H9 (cell line): Measurements from ENCODE around the gene PUDP. TPM values are rescaled to one million over a fixed set of nuclear protein-coding genes. Genes with fewer than 3 reads are reported as not detected.

Experiments
- DNase-seq: peaks from one replicate; pipeline ENCODE4 v3.0.0-alpha.2; 2017
- H2AFZ ChIP-seq: one replicate; pipeline ENCODE4 v1.6.1; 2013; ENCODE audit warnings: mild to moderate bottlenecking, low read length, control low read depth, moderate library complexity
- H2AK5ac ChIP-seq: 2 replicates; pipeline ENCODE4 v1.6.1; 2013; ENCODE audit warnings: low read length, control low read depth, mixed read lengths; ENCODE audit not compliant: insufficient read length
- H2BK120ac ChIP-seq: one replicate; pipeline ENCODE4 v1.6.1; 2013; ENCODE audit warnings: low read depth, mild to moderate bottlenecking, low read length, control low read depth, inconsistent platforms; ENCODE audit not compliant: poor library complexity, severe bottlenecking
- H2BK12ac ChIP-seq: 2 replicates; pipeline ENCODE4 v1.6.1; 2013; ENCODE audit warnings: low read length, control low read depth, mixed read lengths, low read depth; ENCODE audit not compliant: insufficient read length
- H2BK15ac ChIP-seq: 2 replicates; pipeline ENCODE4 v1.6.1; 2013; ENCODE audit warnings: low read depth, low read length, control low read depth
- H2BK20ac ChIP-seq: one replicate; pipeline ENCODE4 v1.6.1; 2013; ENCODE audit warnings: low read depth, mild to moderate bottlenecking, low read length, control low read depth, inconsistent platforms; ENCODE audit not compliant: poor library complexity, severe bottlenecking
- H2BK5ac ChIP-seq: 2 replicates; pipeline ENCODE4 v1.6.1; 2013; ENCODE audit warnings: low read length, control low read depth, mixed read lengths; ENCODE audit not compliant: insufficient read length
- H3K14ac ChIP-seq: 2 replicates; pipeline ENCODE4 v1.6.1; 2013; ENCODE audit warnings: low read length, control low read depth; ENCODE audit not compliant: insufficient read depth
- H3K18ac ChIP-seq: 2 replicates; pipeline ENCODE4 v1.6.1; 2013; ENCODE audit warnings: low read depth, mild to moderate bottlenecking, mixed read lengths, low read length, control low read depth; ENCODE audit not compliant: insufficient read length
- H3K23ac ChIP-seq: 2 replicates; pipeline ENCODE4 v1.6.1; 2013; ENCODE audit warnings: low read length, control low read depth, mixed read lengths, low read depth; ENCODE audit not compliant: insufficient read length
- H3K23me2 ChIP-seq: 2 replicates; pipeline ENCODE4 v1.6.1; 2013; ENCODE audit warnings: low read depth, mild to moderate bottlenecking, mixed read lengths, low read length, control low read depth; ENCODE audit not compliant: insufficient read length, poor library complexity, severe bottlenecking
- H3K27ac ChIP-seq: 2 replicates; pipeline ENCODE4 v1.5.1; 2013; ENCODE audit warnings: low read length, control low read depth, mixed read lengths, low read depth; ENCODE audit not compliant: insufficient read length
- H3K27me3 ChIP-seq: 2 replicates; pipeline ENCODE4 v1.6.1; 2013; ENCODE audit warnings: low read length, control low read depth, inconsistent platforms; ENCODE audit not compliant: insufficient read depth
- H3K4ac ChIP-seq: 2 replicates; pipeline ENCODE4 v1.6.1; 2013; ENCODE audit warnings: low read depth, mild to moderate bottlenecking, control low read depth, inconsistent platforms, low read length, moderate library complexity
- H3K4me1 ChIP-seq: 2 replicates; pipeline ENCODE4 v1.6.1; 2013; ENCODE audit warnings: low read length, control low read depth, inconsistent platforms; ENCODE audit not compliant: insufficient read depth
- H3K4me2 ChIP-seq: 2 replicates; pipeline ENCODE4 v1.6.1; 2013; ENCODE audit warnings: low read length, control low read depth, mixed read lengths; ENCODE audit not compliant: insufficient read length, insufficient read depth
- H3K56ac ChIP-seq: 2 replicates; pipeline ENCODE4 v1.6.1; 2013; ENCODE audit warnings: low read depth, mild to moderate bottlenecking, mixed read lengths, low read length, control low read depth; ENCODE audit not compliant: insufficient read length
- H3K79me1 ChIP-seq: 2 replicates; pipeline ENCODE4 v1.6.1; 2013; ENCODE audit warnings: low read depth, mild to moderate bottlenecking, moderate library complexity, low read length, control low read depth, inconsistent platforms; ENCODE audit not compliant: insufficient read depth, poor library complexity, severe bottlenecking
- H3K79me2 ChIP-seq: 2 replicates; pipeline ENCODE4 v1.6.1; 2013; ENCODE audit warnings: low read length, control low read depth, inconsistent platforms; ENCODE audit not compliant: insufficient read depth
- H3K9ac ChIP-seq: 2 replicates; pipeline ENCODE4 v1.6.1; 2013; ENCODE audit warnings: low read length, control low read depth, mixed read lengths; ENCODE audit not compliant: insufficient read length; ENCODE audit errors: extremely low read depth
- H3K9me3 ChIP-seq: one replicate; pipeline ENCODE4 v1.6.1; 2013; ENCODE audit warnings: low read depth, low read length, inconsistent platforms; ENCODE audit not compliant: control insufficient read depth
- H3T11ph ChIP-seq: one replicate; pipeline ENCODE4 v1.6.1; 2013; ENCODE audit warnings: mild to moderate bottlenecking, low read length, control low read depth, inconsistent platforms
- H4K20me1 ChIP-seq: one replicate; pipeline ENCODE4 v1.6.1; 2013; ENCODE audit not compliant: control insufficient read depth, insufficient read length, insufficient read depth
- H4K5ac ChIP-seq: 2 replicates; pipeline ENCODE4 v1.6.1; 2013; ENCODE audit warnings: low read depth, mild to moderate bottlenecking, mixed read lengths, low read length, control low read depth; ENCODE audit not compliant: insufficient read length
- H4K8ac ChIP-seq: replicated peaks from 2 replicates; pipeline ENCODE4 v1.6.1; 2013; ENCODE audit warnings: low read length, control low read depth, mixed read lengths, low read depth; ENCODE audit not compliant: insufficient read length
- H4K91ac ChIP-seq: 2 replicates; pipeline ENCODE4 v1.6.1; 2013; ENCODE audit warnings: low read depth, mild to moderate bottlenecking, moderate library complexity, mixed read lengths, low read length, control low read depth; ENCODE audit not compliant: insufficient read length
- H3K27ac Mint-ChIP-seq, 3 experiments: 2 replicates in 2 of 3; 3 replicates in 1 of 3; pipeline ENCODE4 v1.8.0; 2020 to 2021; ENCODE audit warnings: mixed read lengths in 3 of 3, mild to moderate bottlenecking in 1 of 3, moderate library complexity in 1 of 3
- H3K27me3 Mint-ChIP-seq: 2 replicates; pipeline ENCODE4 v1.8.0; 2021; ENCODE audit warnings: low read depth, mild to moderate bottlenecking, moderate library complexity, mixed read lengths
- H3K36me3 Mint-ChIP-seq, 3 experiments: 2 replicates in 2 of 3; 3 replicates in 1 of 3; pipeline ENCODE4 v1.8.0; 2020 to 2021; ENCODE audit warnings: low read depth in 3 of 3, mixed read lengths in 3 of 3; ENCODE audit not compliant: insufficient read depth in 1 of 3
- H3K4me1 Mint-ChIP-seq, 2 experiments: 2 replicates each; pipeline ENCODE4 v1.8.0; 2020; ENCODE audit warnings: mixed read lengths in 2 of 2
- H3K4me3 Mint-ChIP-seq, 2 experiments: 2 replicates in 1 of 2; 3 replicates in 1 of 2; pipeline ENCODE4 v1.8.0; 2020 to 2021; ENCODE audit warnings: mild to moderate bottlenecking in 2 of 2, mixed read lengths in 2 of 2, moderate library complexity in 1 of 2
- H3K9me3 Mint-ChIP-seq, 2 experiments: 2 replicates in 1 of 2; 3 replicates in 1 of 2; pipeline ENCODE4 v1.8.0; 2020; ENCODE audit warnings: mild to moderate bottlenecking in 2 of 2, mixed read lengths in 2 of 2, moderate library complexity in 1 of 2
- CTCF ChIP-seq: fragments of 200-600 bp; sonication (generic); conservative IDR thresholded peaks from 3 replicates; pipeline ENCODE4 v1.8.0; 2021; ENCODE audit warnings: antibody characterized with exemption, mild to moderate bottlenecking
- WGBS: extraction: QIAGEN DNeasy Blood & Tissue Kit; methylation state at CpG from one replicate; pipeline ENCODE4 v1.1.7; 2013; ENCODE audit warnings: missing lambda C conversion rate, low lambda C conversion rate, mixed read lengths; ENCODE audit not compliant: insufficient read length; ENCODE audit errors: extremely low coverage; 5-methylcytosine and 5-hydroxymethylcytosine counted together
- total RNA-seq: library from RNA; stranded (reverse); gene quantifications from 2 replicates; pipeline ENCODE4 v1.2.1, GENCODE V29; 2021

The PUDP gene
- total RNA-seq, 1 experiment from 2014 or later = 46.3 TPM

GRCh38 chrX:7190157-7190556 lies 42.2 kb upstream of the PUDP start:
- Histone ChIP-seq H2BK5ac (no peak overlapping the region), H2BK120ac (no peak overlapping the region), H3K56ac (no peak overlapping the region), H3T11ph (no peak overlapping the region), H4K91ac (no peak overlapping the region), H3K4ac (no peak overlapping the region), H3K4me2 (no peak overlapping the region), H3K27me3 (no peaks in the 10 kb centered on the region), H2AFZ (no peak overlapping the region), H3K79me2 (no peaks in the 10 kb centered on the region), H4K20me1 (peaks cover 2% of the 10 kb centered on the region), H3K23me2 (no peaks in the 10 kb centered on the region), H3K79me1 (no peaks in the 10 kb centered on the region), H3K23ac (no peak overlapping the region), H3K27ac (no peak overlapping the region), H2AK5ac (no peak overlapping the region), H3K9ac (no peak overlapping the region), H2BK15ac (no peak overlapping the region), H4K8ac (no peak overlapping the region), H4K5ac (no peak overlapping the region), H3K14ac (no peak overlapping the region), H3K9me3 (no peaks in the 10 kb centered on the region), H3K4me1 (no peaks in the 10 kb centered on the region), H2BK12ac (no peak overlapping the region), H3K18ac (no peak overlapping the region), H2BK20ac (no peak overlapping the region)
- Mint-ChIP-seq H3K9me3 (peaks cover 12 to 23% of the 10 kb centered on the region in 2 experiments), H3K27me3 (no peaks in the 10 kb centered on the region), H3K4me3 (no peak overlapping the region), H3K4me1 (peaks cover 27 to 31% of the 10 kb centered on the region in 2 experiments), H3K36me3 (peaks cover 3 to 17% (median 6%) of the 10 kb centered on the region in 3 experiments; a peak in 5 of 7 replicates), H3K27ac (no peak overlapping the region)
- no CpG with 5 or more reads among the region's 2 CpGs for WGBS
- DNase-seq = no peak
- TF ChIP-seq CTCF = peak; percentile 23; the same call in 2 of the 3 replicates
